GM19035 (cell line): ENCODE measurements around the gene CLMN.

Source experiments
- ATAC-seq: cut with Tn5 transposase; IDR thresholded peaks from one replicate; pipeline ENCODE4 v1.9.1; 2021; ENCODE audit not compliant: unreplicated experiment

CLMN gene, protein sequence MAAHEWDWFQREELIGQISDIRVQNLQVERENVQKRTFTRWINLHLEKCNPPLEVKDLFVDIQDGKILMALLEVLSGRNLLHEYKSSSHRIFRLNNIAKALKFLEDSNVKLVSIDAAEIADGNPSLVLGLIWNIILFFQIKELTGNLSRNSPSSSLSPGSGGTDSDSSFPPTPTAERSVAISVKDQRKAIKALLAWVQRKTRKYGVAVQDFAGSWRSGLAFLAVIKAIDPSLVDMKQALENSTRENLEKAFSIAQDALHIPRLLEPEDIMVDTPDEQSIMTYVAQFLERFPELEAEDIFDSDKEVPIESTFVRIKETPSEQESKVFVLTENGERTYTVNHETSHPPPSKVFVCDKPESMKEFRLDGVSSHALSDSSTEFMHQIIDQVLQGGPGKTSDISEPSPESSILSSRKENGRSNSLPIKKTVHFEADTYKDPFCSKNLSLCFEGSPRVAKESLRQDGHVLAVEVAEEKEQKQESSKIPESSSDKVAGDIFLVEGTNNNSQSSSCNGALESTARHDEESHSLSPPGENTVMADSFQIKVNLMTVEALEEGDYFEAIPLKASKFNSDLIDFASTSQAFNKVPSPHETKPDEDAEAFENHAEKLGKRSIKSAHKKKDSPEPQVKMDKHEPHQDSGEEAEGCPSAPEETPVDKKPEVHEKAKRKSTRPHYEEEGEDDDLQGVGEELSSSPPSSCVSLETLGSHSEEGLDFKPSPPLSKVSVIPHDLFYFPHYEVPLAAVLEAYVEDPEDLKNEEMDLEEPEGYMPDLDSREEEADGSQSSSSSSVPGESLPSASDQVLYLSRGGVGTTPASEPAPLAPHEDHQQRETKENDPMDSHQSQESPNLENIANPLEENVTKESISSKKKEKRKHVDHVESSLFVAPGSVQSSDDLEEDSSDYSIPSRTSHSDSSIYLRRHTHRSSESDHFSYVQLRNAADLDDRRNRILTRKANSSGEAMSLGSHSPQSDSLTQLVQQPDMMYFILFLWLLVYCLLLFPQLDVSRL

DNA sequence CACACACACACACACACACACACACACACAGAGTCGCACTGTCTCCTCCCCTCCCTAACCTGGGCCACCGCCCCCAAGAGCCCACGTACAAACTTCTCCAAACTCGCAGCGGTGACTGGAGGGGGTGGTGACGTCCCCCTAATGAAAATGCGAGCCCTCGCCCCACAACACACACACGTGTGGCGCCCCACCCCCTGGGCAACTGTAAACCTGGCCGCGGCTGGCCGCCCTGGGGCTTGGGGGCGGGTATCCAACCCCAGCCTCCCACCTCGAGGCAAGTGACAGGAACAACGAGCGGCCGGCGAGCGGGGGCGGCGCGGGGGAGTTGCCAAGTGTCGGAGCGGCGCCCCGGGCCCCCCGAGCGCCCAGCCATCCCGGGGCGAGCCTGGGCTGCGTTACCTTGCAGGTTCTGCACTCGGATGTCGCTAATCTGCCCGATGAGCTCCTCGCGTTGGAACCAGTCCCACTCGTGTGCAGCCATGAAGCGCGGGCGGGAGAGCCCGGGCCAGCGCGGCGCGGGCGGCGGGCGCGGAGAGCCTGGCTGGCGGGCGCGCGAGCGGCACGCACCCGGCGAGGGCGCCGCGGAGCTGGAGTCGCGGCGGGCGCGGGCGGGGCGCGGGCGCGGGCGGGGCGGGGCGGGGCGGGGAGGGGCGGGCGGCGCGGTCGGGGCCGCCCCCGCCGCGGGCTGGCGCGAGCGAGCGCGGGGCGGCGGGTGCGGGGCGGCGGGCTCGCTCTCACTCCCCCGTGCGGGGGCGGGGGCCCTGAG, at the start of gene CLMN:
TSS of gene CLMN (minus strand) at position 597 of the 766 bp plus-strand sequence. CDS start at position 481, 116 bp downstream.
- ATAC-seq, result no peak

DNA sequence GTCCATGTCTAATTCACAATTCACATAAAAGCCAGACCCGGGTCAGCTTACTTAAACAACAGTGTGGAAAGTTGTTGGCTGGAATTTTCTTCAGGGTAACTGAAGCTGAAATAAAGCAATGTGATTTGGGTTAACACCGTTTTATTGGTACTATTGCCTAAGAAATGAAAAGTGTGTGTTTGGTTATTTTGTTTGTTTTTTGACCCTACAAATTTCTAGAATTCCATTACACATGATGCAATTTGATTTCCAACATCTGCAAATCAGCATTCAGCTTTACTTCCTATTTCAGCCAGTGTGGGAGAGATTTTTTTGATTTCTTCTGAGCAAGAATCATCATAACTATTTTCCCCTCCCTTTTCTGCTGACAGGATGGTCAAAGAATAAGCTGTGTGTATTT, 45.7 kb upstream of the CLMN start:
- no peak for ATAC-seq

DNA sequence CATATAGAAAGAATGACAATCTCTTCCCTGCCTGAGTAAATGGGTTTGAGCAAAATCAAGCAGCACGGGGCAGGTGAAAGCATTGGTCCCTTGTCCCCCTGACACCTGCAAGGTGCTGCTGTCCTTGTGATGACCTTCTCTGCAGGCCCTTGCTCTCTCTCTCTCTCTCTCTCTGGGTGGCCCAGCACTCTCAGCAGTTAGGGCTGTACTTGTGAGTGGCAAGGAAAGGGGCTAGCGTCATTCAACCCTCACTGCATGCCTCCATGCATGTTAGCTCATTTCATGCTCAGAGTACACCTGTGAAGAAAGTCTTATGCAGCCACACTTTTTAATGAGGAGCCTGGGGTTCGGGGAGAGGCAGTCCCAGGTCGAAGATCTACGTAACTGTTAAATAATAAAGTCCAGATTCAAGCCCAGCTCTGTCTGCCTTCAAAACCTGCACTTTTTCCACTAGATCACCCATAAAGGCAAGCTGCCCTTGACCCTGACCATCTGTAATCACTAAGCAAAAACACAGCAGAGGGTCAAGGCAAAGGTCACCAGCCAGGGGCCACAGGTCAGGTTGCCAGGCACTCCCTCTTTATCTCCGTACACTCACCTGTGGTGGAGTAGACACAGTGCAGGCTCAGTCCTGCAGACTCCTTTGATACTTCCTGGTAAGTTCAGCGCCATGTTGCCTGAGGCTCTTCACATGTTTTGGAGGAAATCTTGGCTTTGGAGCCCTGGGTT, 44.9 kb upstream of the CLMN start:
- ATAC-seq, result no peak

DNA sequence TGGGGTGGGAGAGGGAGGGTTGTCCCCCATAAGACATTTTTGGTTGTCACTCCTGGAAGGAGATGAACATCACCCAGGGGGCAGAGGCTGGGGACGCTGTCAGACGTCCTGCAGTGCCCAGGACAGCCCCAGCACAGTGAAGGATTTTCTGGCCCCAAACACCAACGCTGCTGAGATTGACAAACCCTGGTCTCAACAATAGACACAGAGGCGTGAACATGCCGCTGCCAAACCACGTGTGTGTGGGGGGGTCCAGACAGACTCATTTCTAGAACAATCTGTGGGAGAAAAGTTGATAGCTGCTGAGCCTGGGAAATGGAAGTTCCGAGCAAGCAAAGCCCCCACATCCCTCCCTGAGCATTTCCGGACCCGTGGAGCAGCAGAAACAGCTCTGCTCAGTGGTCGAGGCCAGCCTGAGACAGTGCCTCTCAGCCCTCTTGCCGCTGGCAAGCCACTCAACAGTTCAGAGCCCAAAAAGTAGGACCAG, 43.8 kb upstream of the CLMN start:
- ATAC-seq, result no peak

DNA sequence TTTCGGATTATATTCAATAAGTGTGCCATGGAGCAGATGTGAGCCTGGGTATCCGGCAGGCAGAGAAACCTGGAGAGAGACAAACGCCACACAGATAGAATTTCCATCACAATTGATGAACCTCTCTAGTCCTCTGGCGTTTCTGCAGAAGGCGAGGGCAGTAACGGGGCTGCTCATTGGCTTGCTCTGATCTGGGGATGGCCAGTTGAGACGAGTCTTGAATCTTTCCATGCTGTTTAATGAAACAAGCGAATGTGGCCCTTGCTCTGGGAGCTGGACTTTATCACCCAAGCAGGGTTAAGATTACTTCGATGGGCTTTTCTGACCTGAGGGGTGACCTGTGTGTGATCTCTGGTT, 42.4 kb upstream of the CLMN start:
- ATAC-seq, result no peak

DNA sequence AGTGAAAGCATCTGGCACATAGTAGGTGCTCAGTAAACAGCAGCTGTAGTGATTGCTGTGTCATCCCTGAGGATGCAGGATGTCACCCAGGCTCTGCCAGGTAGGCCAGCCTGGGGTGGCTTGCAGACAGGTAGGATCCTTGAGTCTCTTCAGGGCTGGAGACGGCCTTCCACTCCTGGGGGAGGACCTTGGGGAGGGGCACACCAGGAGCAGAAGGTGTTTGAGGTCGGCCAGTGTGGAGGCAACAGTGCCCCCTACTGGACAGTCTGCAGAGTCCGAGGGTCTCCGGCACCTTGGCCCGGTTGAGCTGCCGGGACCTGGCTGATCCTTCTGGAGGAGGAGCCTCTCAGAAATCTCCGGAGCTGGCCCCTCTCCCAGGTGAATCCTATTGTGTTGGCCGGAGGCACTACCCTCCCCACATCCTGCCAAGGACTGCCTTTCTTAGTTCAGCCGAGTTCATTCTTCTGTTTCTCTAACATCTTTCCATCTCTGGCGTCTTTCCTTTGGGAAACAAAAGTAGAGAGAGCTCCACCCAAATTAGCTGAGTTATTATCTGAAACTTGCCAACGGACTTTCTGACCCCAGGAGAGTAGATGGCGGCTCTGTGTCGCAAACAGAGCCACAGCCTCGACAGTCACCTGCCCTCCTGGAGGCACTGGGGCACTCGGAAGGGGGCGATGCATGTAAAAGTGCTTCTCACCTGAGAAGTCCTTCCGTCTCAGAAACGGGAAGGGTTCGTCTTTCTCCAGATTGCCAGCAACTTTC, 41.8 kb upstream of the CLMN start:
- no peak for ATAC-seq

DNA sequence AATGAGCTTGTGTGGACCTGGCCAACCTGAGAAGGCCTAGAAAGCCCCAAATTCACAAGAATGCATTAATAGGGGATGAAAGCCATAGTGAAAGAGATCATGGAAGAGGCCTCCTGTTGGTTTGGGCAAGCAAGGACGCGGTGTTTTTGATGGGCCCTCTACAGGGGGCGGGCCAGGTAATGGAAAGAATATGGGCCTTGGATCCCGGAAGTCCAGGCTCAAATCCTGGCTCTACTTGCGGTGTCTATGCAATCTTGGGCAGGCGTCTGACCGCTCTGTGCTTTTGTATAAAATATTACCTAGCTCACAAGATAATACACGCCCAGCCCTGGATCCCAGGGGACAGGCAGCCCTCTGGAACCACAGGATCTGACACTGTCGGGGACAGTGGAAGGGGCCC, 41.1 kb upstream of the CLMN start:
- ATAC-seq, result no peak

DNA sequence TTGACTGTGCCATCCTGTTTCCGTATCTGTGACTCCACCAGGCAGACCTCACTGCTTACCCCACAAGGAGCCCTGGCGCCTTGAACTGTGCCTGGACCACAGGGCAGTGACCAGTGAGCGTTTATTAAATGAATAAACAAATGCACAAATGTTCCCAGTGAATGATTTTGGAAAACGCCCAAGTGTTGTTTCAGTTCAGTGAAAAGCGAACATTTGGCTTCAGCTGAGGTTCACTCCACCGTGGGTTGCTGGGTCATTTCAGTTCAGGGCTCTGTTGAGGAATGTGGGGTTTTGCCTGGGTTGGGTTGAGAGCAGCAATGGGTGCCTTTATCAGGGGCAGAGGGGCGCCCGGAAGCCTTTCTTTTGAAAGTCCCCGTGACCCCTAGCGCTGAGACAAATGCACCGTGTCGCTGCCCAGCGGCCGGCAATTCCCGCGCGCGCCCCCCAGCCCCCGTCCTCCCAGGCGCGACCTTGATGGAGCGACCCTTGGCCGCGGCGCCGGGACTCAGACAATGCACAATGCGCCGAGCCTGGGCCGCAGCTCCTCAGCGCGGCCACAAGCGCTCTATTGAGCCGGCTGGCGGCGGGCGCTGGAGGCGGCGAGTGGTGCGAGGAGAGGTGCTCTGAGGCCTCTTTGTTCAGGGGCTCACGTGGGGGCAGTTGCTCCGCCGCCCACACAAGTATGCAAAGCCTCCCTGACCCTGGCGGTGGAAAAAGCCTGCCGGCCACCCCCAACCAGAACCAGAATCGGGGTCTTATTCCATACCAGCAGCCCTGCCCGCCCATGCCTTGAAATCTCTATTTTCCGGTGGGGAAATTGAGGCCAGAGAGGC, 40.5 kb upstream of the CLMN start:
- ATAC-seq, result no peak

DNA sequence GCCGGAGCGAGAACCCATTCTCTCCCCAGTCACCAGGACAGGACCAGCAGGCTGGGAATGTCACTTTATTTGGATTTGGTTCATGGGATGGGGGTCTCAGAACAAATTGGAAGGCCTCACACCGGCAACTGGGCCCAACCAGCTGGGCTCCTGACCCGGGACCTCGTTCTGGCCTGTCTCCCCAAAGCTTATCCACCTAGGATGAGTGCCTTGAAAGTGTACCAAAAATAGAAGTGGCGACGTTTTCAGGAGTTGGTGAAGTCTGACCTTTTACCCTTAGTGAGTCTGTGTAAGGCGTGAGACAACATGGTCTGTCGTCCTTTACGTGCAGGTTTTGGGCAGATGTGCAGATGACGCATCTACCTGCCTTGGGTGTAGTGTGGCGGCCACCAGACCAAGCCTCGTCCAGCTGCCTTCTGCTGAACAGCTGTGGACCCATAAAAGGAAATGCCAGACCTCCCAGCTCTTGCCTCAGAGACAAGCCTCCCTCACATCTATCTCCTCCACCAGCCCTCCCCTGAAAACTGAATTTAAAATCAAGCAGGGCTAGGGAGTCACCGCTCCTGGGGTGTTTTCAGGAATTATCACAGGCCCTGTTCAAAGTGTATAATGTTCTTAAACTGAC, 36.6 kb upstream of the CLMN start:
- no peak for ATAC-seq

DNA sequence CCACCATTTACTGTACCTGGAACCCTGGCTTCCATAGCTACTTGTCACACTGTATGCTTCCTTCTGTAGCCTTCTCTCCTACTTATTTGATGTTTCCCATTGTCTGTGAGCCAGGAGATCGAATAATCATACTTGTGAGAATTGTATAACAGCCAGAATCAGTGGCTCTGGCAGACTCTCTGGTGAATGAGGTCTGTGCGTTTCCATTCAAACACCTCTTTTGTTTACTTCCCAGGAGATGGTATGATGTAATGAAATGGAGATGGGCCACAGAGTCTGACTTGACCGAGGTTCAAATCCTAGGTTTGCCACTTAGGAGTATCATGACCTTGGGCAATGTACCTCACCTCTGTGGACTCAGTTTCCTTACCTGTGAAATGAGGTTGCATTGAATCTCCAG, 35.7 kb upstream of the CLMN start:
- ATAC-seq, result no peak

DNA sequence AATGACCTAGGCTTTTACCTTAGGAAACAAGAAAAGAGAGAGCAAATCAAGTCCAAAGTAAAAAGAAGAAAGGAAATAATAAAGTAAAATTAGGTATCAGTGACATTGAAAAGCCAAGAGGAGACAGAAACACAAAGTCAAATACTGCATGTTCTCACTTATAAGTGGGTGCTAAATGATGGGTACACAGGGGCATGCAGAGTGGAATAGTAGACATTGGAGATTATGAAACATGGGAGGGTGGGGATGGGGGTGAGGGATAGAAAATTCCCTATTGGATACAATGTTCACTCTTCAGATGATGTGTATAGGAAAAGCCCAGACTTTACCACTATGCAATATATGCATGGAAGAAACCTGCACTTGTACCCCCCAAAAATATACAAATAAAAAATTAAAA, 35.1 kb upstream of the CLMN start:
- ATAC-seq, result no peak

DNA sequence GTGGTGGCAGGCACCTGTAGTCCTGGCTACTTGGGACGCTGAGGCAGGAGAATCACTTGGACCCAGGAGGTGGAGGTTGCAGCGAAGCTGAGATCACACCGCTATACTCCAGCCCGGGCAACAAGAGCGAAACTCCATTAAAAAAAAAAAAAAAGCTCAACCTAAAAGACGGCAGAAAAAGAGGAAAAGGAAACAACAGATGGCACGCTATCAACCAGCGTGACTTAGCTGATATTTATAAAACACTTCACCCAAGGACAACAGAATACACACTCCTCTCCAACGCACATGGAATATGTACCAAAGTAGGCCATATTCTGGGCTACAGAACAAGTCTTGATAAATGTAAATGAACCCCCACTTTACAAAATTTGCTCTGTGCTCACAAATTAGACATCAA, 34.0 kb upstream of the CLMN start:
- ATAC-seq, result no peak

DNA sequence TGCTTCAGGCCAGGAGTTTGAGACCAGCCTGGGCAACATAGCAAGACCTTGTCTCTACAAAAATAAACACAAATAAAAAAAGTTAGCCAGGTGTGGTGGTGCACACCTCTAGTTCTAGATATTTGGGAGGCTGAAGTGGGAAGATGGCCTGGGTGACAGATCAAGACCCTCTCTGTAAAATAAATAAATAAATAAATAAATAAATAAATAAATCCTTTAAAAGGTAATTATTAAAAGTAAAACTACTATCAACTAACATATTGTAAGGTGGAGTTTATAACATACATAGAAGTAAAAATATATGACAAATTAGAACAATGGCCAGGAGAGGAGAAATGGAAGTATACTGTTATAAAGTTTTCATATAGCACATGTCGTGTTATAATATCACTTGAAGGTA, 33.3 kb upstream of the CLMN start:
- no peak for ATAC-seq

DNA sequence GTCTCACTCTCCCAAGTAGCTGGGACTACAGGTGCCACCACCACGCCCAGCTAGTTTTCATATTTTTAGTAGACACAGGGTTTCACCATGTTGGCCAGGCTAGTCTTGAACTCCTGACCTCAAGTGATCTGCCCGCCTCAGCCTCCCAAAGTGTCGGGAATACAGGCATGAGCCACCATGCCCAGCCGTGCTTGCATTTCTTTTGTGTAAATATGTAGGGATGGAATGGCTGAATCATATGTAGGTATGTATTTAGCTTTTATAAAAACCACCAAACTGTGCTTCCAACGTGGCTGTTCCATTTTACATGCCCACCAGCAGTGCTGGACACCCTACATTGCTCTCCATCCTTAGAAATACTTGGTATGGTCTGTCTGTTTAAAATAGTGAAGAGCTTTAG, 32.8 kb upstream of the CLMN start:
- no peak for ATAC-seq

DNA sequence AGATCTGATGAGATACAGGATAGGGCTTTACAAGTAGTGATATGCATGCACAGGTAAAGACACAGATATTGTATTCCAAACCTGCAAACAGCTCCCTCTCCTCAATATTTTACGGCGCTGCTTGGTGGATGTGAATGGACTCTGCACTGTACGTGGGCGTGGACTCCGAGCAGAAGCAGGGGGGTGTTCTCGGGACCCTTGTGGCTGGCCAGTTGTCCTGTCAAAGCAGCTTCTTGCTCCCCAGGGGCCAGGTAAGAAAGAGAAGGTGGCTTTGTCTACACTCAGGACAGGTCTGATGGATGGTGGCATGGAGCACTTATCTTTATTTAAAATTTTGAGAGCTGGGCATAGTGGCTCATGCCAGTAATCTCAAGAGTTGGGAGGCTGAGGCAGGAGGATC, 29.5 kb upstream of the CLMN start:
- ATAC-seq, result no peak

DNA sequence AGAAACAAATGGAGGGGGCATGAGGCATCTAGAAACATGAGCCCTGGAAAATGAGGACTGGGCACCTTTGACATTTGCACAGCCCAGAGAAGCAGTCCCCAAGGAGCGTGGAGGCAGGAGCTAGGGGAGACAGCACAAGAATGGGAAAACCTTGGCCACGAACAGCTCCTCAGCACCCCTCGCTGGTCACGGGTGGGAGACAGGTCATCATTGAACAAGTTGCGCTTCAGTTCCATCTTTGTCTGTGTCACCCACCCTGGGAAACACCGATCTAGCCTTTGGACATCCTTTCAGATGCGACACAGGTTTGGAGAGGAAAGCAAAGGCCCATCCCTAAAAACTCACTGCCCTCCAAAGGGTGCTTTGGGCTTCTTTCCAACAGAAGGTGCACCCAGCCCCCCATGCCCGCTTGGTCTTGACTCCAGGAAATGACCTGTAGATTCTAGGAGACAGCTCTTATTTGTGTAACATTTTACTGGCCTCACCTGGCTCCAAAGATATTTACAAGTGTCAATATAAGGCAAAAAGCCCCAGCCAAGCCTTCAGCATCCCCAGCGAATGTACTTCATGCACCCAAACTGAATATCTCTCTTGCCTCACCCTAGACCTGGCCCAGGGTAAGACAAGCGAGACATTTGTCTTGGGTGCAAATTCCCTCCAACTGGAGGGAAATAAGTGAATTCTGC, 28.8 kb upstream of the CLMN start:
- ATAC-seq, result no peak

DNA sequence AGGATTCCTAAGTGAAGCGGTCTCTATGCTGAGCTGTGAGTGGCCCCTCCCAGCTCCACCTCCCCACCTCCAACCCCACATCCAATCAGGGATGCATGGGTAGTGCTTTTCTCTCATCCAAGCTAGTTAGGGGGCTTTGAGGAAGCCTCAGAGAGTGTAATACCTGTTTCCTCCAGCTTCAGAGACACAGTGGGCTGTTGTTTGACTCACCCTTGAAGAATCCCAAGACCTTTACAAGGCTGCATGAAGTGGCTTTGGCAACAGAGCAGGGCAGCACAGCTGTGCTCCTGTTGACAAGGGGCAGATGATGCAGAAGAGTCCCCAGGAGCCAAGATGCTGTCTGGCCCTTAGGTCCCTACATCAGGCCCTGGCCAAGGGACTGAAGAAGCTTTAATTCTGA, 27.1 kb upstream of the CLMN start:
- ATAC-seq, result no peak

DNA sequence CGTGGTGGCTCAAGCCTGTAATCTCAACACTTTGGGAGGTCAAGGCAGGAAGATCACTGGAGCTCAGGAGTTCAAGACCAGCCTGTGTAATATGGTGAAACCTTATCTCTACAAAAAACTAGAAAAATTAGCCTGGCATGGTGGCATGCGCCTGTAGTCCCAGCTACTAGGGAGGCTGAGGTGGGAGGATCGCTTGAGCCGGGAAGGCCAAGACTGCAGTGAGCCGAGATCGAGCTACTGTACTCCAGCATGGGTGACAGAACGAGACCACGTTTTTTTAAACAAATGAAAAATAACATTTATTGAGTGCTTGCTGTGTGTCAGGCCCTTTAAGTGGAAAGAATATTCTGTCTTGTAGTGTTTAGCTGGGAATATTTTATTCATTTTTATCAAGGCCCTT, 26.6 kb upstream of the CLMN start:
- no peak for ATAC-seq
